OCI-LY7 (cell line): ENCODE measurements around the gene LBP. TPM values are rescaled to one million over a fixed set of nuclear protein-coding genes. Genes with fewer than 3 reads are reported as not detected.

Source experiments
- BruUV-seq: library from RNA; stranded (reverse); fragments of 400-500 nt; replicated peaks from 2 replicates; lab custom pipeline; 2021; lab: Mats Ljungman, UMichigan
- CTCF ChIA-PET: fragments of 300-600 bp; sonication (Branson Sonifier 250); formaldehyde crosslinking; loops from one replicate; lab custom pipeline; 2022; ENCODE audit warnings: antibody characterized with exemption; ENCODE audit not compliant: unreplicated experiment; lab: Charles Lee
- POLR2A ChIA-PET: fragments of 300-600 bp; sonication (Branson Sonifier 250); formaldehyde crosslinking; loops from one replicate; lab custom pipeline; 2022; ENCODE audit warnings: antibody characterized with exemption; lab: Charles Lee
- DNase-seq: peaks from one replicate; pipeline ENCODE4 v3.0.0-alpha.2; 2015; ENCODE audit warnings: low spot score
- H2AFZ ChIP-seq: fragments of 200-600 bp; sonication (generic), shearing (Covaris generic); 2 replicates; pipeline ENCODE4 v1.6.1; 2014; ENCODE audit warnings: mild to moderate bottlenecking, antibody characterized with exemption, low read length, moderate library complexity
- H3K27ac ChIP-seq: fragments of 200-600 bp; sonication (generic); 2 replicates; pipeline ENCODE4 v1.5.1; 2014; ENCODE audit warnings: mixed run types, low read depth, mild to moderate bottlenecking, moderate library complexity, low read length, inconsistent platforms; ENCODE audit not compliant: poor library complexity, severe bottlenecking
- H3K36me3 ChIP-seq: fragments of 200-600 bp; sonication (generic); 2 replicates; pipeline ENCODE4 v1.6.1; 2014; ENCODE audit warnings: mild to moderate bottlenecking, antibody characterized with exemption, low read length, moderate library complexity, mixed read lengths; ENCODE audit not compliant: insufficient read depth
- H3K4me1 ChIP-seq: fragments of 200-600 bp; sonication (generic); 2 replicates; pipeline ENCODE4 v1.5.1; 2014; ENCODE audit warnings: mild to moderate bottlenecking, low read length; ENCODE audit not compliant: insufficient read depth, poor library complexity, severe bottlenecking
- H3K4me2 ChIP-seq: fragments of 200-600 bp; sonication (generic); 2 replicates; pipeline ENCODE4 v1.6.1; 2014; ENCODE audit warnings: mild to moderate bottlenecking, low read length
- H3K4me3 ChIP-seq: fragments of 200-600 bp; sonication (generic); 2 replicates; pipeline ENCODE4 v1.5.1; 2014; ENCODE audit warnings: mild to moderate bottlenecking, low read depth, low read length; ENCODE audit not compliant: poor library complexity, severe bottlenecking
- H3K79me2 ChIP-seq: fragments of 200-600 bp; sonication (generic); 2 replicates; pipeline ENCODE4 v1.6.1; 2016; ENCODE audit warnings: low read depth, mild to moderate bottlenecking, low read length, moderate library complexity, mixed read lengths; ENCODE audit not compliant: insufficient read depth
- H3K9me2 ChIP-seq: fragments of 200-600 bp; sonication (generic); 2 replicates; pipeline ENCODE4 v1.6.1; 2016; ENCODE audit warnings: mild to moderate bottlenecking, low read length, mixed read lengths; ENCODE audit not compliant: insufficient read depth
- H3K9me3 ChIP-seq: fragments of 200-600 bp; sonication (generic); 2 replicates; pipeline ENCODE4 v1.6.1; 2014; ENCODE audit warnings: mild to moderate bottlenecking, mixed run types, low read length, mixed read lengths
- H4K20me1 ChIP-seq: fragments of 200-600 bp; sonication (generic); 2 replicates; pipeline ENCODE4 v1.6.1; 2014; ENCODE audit warnings: mild to moderate bottlenecking, antibody characterized with exemption, low read length, moderate library complexity, mixed read lengths; ENCODE audit not compliant: insufficient read depth
- CTCF ChIP-seq: fragments of 200-600 bp; sonication (generic); conservative IDR thresholded peaks from 2 replicates; pipeline ENCODE4 v1.5.1; 2014; ENCODE audit warnings: mild to moderate bottlenecking, antibody characterized with exemption, low read length, moderate library complexity, mixed read lengths
- EZH2phosphoT487 ChIP-seq: fragments of 200-600 bp; sonication (generic); IDR thresholded peaks from 2 replicates; pipeline ENCODE4 v1.6.1; 2018; ENCODE audit warnings: low read depth, borderline replicate concordance, mild to moderate bottlenecking, mixed run types, antibody characterized with exemption, low read length, moderate library complexity, mixed read lengths
- intact Hi-C: fragments of 100-400 bp; cut with micrococcal nuclease; formaldehyde crosslinking; loops from one replicate; pipeline ENCODE4 v1.10.0; 2022; ENCODE audit not compliant: unreplicated experiment
- total RNA-seq, 2 experiments: library from RNA; depleted of rRNA in 1 of 2; stranded (reverse); fragments of >200 nt in 1 of 2; shearing (Covaris generic) in 1 of 2; gene quantifications; 2 replicates each; pipeline ENCODE4 v1.2.3, GENCODE V29; 2014 to 2022

The LBP gene
- total RNA-seq, 2 experiments from 2014 or later: not detected

- Histone ChIP-seq H4K20me1 (no peaks in the 10 kb centered on the region), H3K4me1 (no peaks in the 10 kb centered on the region), H3K4me2 (no peak overlapping the region), H3K9me3 (no peaks in the 10 kb centered on the region), H3K9me2 (no peaks in the 10 kb centered on the region), H3K36me3 (no peaks in the 10 kb centered on the region), H3K27ac (no peak overlapping the region), H3K4me3 (no peak overlapping the region), H3K79me2 (no peaks in the 10 kb centered on the region), H2AFZ (no peak overlapping the region)
- POLR2A ChIA-PET: interaction anchor here (0.6 kb wide), 1 partner anchor 76 kb away, joined by 3 read pairs; no protein-coding TSS in a partner anchor
- DNase-seq: no peak
- intact Hi-C loops: no loop called here
- BruUV-seq: no TSS peak
- CTCF ChIA-PET: no interaction called here
- TF ChIP-seq EZH2phosphoT487 (no peak), CTCF (no peak)
Observed at GRCh38 chr20:38349856-38350255, 3.6 kb downstream of the LBP start.

- no peaks in the 10 kb centered on the region for H3K36me3 ChIP-seq
- no peak overlapping the region for H3K27ac ChIP-seq
- intact Hi-C loops: no loop called here
- no peaks in the 10 kb centered on the region for H3K9me3 ChIP-seq
- no peaks in the 10 kb centered on the region for H4K20me1 ChIP-seq
- H3K4me2 ChIP-seq: no peak overlapping the region
- no peak for DNase-seq
- ChIA-PET CTCF (no interaction called here), POLR2A (no interaction called here)
- no peaks in the 10 kb centered on the region for H3K4me1 ChIP-seq
- BruUV-seq: no TSS peak
- H2AFZ ChIP-seq: no peak overlapping the region
- no peaks in the 10 kb centered on the region for H3K9me2 ChIP-seq
- H3K79me2 ChIP-seq: no peaks in the 10 kb centered on the region
- H3K4me3 ChIP-seq: no peak overlapping the region
- TF ChIP-seq CTCF (no peak), EZH2phosphoT487 (no peak)
Observed at GRCh38 chr20:38350879-38351775, 4.8 kb downstream of the LBP start.

- H3K79me2 ChIP-seq: no peaks in the 10 kb centered on the region
- peak; percentile 13 for DNase-seq
- no peak overlapping the region for H3K4me2 ChIP-seq
- ChIA-PET POLR2A (interaction anchor here (0.5 to 0.7 kb wide), 4 partner anchors 11 to 422 kb away, joined by 3 to 5 read pairs (median 4); no protein-coding TSS in a partner anchor), CTCF (no interaction called here)
- no TSS peak for BruUV-seq
- H2AFZ ChIP-seq: no peak overlapping the region
- intact Hi-C loops: no loop called here
- no peaks in the 10 kb centered on the region for H3K36me3 ChIP-seq
- no peaks in the 10 kb centered on the region for H3K4me1 ChIP-seq
- no peak overlapping the region for H3K4me3 ChIP-seq
- no peaks in the 10 kb centered on the region for H3K9me2 ChIP-seq
- H3K9me3 ChIP-seq: no peaks in the 10 kb centered on the region
- no peaks in the 10 kb centered on the region for H4K20me1 ChIP-seq
- H3K27ac ChIP-seq: no peak overlapping the region
- TF ChIP-seq CTCF: no peak
- no peak for TF ChIP-seq EZH2phosphoT487
Observed at GRCh38 chr20:38353316-38353715, 7.0 kb downstream of the LBP start.
